Measurements from ENCODE around the gene RTTN.

The RTTN gene

GRCh38 chr18:69999656-70000055 is 205.8 kb downstream of the RTTN start:
- in situ Hi-C loops (cut with HindIII; ENCODE audit: low pct_ligation_motif_present, low sequenced_read_pairs), result no loop called here

GRCh38 chr18:69998523-69998987 is 206.9 kb downstream of the RTTN start:
- in situ Hi-C loops (cut with HindIII; ENCODE audit: low pct_ligation_motif_present, low sequenced_read_pairs), result no loop called here
- no peaks in the 10 kb centered on the region for H3K36me3 ChIP-seq (replicated peaks)
- no peak for DNase-seq

More at GRCh38 chr18:69999656-70000055, 205.8 kb downstream of the RTTN start:
- Histone ChIP-seq H3K4me3 (ENCODE audit: low read depth, low read length) (no peak overlapping the region), H3K27ac (no peak overlapping the region), H3K36me3 (replicated peaks) (no peaks in the 10 kb centered on the region), H3K27me3 (replicated peaks) (no peaks in the 10 kb centered on the region)
- DNase-seq, result no peak
- TF ChIP-seq CTCF (IDR thresholded peaks at IDR 0.05; ENCODE audit: low read depth, low read length, missing control alignments), result no peak

GRCh38 chr18:69996951-69997798 is 208.3 kb downstream of the RTTN start:
- in situ Hi-C loops (cut with HindIII; ENCODE audit: low pct_ligation_motif_present, low sequenced_read_pairs), result no loop called here
- Histone ChIP-seq H3K27ac (no peak overlapping the region), H3K27me3 (replicated peaks) (no peaks in the 10 kb centered on the region), H3K4me3 (ENCODE audit: low read depth, low read length) (no peak overlapping the region), H3K36me3 (replicated peaks) (no peaks in the 10 kb centered on the region)
- no peak for TF ChIP-seq CTCF (IDR thresholded peaks at IDR 0.05; ENCODE audit: low read depth, low read length, missing control alignments)
- no peak for DNase-seq

More at GRCh38 chr18:69998523-69998987, 206.9 kb downstream of the RTTN start:
- H3K4me3 ChIP-seq (ENCODE audit: low read depth, low read length), result no peak overlapping the region
- H3K27ac ChIP-seq, result no peak overlapping the region
- no peak for TF ChIP-seq CTCF (IDR thresholded peaks at IDR 0.05; ENCODE audit: low read depth, low read length, missing control alignments)
- H3K27me3 ChIP-seq (replicated peaks), result no peaks in the 10 kb centered on the region

- no peak for TF ChIP-seq CTCF (IDR thresholded peaks at IDR 0.05; ENCODE audit: low read depth, low read length, missing control alignments)
- H3K27me3 ChIP-seq (replicated peaks), result no peaks in the 10 kb centered on the region
- DNase-seq, result no peak
- no peak overlapping the region for H3K27ac ChIP-seq
- in situ Hi-C loops (cut with HindIII; ENCODE audit: low pct_ligation_motif_present, low sequenced_read_pairs), result no loop called here
- no peaks in the 10 kb centered on the region for H3K36me3 ChIP-seq (replicated peaks)
- no peak overlapping the region for H3K4me3 ChIP-seq (ENCODE audit: low read depth, low read length)
Observed at GRCh38 chr18:69996417-69996816, 209.1 kb downstream of the RTTN start.

GRCh38 chr18:69995774-69996173 is 209.7 kb downstream of the RTTN start:
- H3K27me3 ChIP-seq (replicated peaks), result no peaks in the 10 kb centered on the region
- H3K36me3 ChIP-seq (replicated peaks), result no peaks in the 10 kb centered on the region
- no peak for DNase-seq
- no peak overlapping the region for H3K4me3 ChIP-seq (ENCODE audit: low read depth, low read length)
- no peak for TF ChIP-seq CTCF (IDR thresholded peaks at IDR 0.05; ENCODE audit: low read depth, low read length, missing control alignments)
- no peak overlapping the region for H3K27ac ChIP-seq
- in situ Hi-C loops (cut with HindIII; ENCODE audit: low pct_ligation_motif_present, low sequenced_read_pairs), result no loop called here
